A549 (cell line): ENCODE measurements around the gene TTN. TPM values are rescaled to one million over a fixed set of nuclear protein-coding genes. Genes with fewer than 3 reads are reported as not detected.

Experiments
- ATAC-seq, 2 experiments: fragments of 200-7000 bp in 1 of 2; fragments of >200 bp in 1 of 2; cut with Nextera tagmentation in 1 of 2; cut with Tn5 transposase in 1 of 2; 3 replicates each; pipeline versions ENCODE4 v1.8.0 to v1.9.1; 2018 to 2020; ENCODE audit warnings: mild to moderate bottlenecking in 1 of 2, moderate library complexity in 1 of 2
- CTCF ChIA-PET: fragments of 300-600 bp; sonication (Branson Sonifier 250); formaldehyde crosslinking; extraction: SDS; loops from one replicate; lab custom pipeline; 2021; ENCODE audit warnings: antibody characterized with exemption, inconsistent platforms; lab: Yijun Ruan, JAX
- POLR2A ChIA-PET: fragments of 350-600 bp; formaldehyde crosslinking; extraction: SDS; loops from one replicate; lab custom pipeline; 2021; ENCODE audit warnings: antibody characterized with exemption, inconsistent platforms; lab: Yijun Ruan, JAX
- DNase-seq, 2 experiments: peaks; one replicate each; pipeline versions ENCODE4 v3.0.0 to v3.0.0-alpha.2; 2011 to 2016; ENCODE audit warnings: low read depth in 1 of 2, low spot score in 1 of 2
- FAIRE-seq: peaks from 2 replicates; lab custom pipeline; 2011; peaks lifted over from hg19 to GRCh38; lab: Jason Lieb, UNC
- H3K27ac ChIP-seq, 2 experiments: fragments of >200 bp; sonication (Bioruptor Twin); formaldehyde crosslinking; 3 replicates each; pipeline ENCODE4 v1.5.1; 2016 to 2017
- H3K4me1 ChIP-seq: fragments of >200 bp; sonication (Bioruptor Twin); formaldehyde crosslinking; 3 replicates; pipeline ENCODE4 v1.6.1; 2016
- H3K4me2 ChIP-seq: fragments of >200 bp; sonication (Bioruptor Twin); formaldehyde crosslinking; 3 replicates; pipeline ENCODE4 v1.6.1; 2016
- H3K4me3 ChIP-seq: fragments of >200 bp; sonication (Bioruptor Twin); formaldehyde crosslinking; 3 replicates; pipeline ENCODE4 v1.5.1; 2016
- H3K9me3 ChIP-seq: fragments of >200 bp; sonication (Bioruptor Twin); formaldehyde crosslinking; 3 replicates; pipeline ENCODE4 v1.6.1; 2016
- BHLHE40 ChIP-seq: IDR thresholded peaks from 2 replicates; pipeline ENCODE4 v1.6.1; 2012; ENCODE audit warnings: low read depth, low read length, inconsistent platforms
- EHF ChIP-seq: fragments of 250-450 bp; sonication (Bioruptor Pico); IDR thresholded peaks from 2 replicates; pipeline ENCODE4 v1.5.0; 2020; ENCODE audit warnings: mild to moderate bottlenecking
- EHMT2 ChIP-seq: fragments of 200-600 bp; sonication (generic); IDR thresholded peaks from 2 replicates; pipeline ENCODE4 v1.6.1; 2016; ENCODE audit warnings: antibody characterized with exemption, low read depth, mild to moderate bottlenecking, moderate library complexity
- EP300 ChIP-seq, 2 experiments: fragments of >200 bp; sonication (Bioruptor Twin); formaldehyde crosslinking; IDR thresholded peaks; 2 replicates in 1 of 2; 3 replicates in 1 of 2; pipeline ENCODE4 v1.6.1; 2016 to 2017
- FOSB ChIP-seq: fragments of 250-450 bp; sonication (Bioruptor Pico); IDR thresholded peaks from 2 replicates; pipeline ENCODE4 v1.5.0; 2020; ENCODE audit warnings: mild to moderate bottlenecking, moderate library complexity
- FOXS1 ChIP-seq: fragments of 250-450 bp; sonication (Bioruptor Pico); IDR thresholded peaks from 2 replicates; pipeline ENCODE4 v1.5.0; 2020; ENCODE audit warnings: mild to moderate bottlenecking, moderate library complexity
- GATA3 ChIP-seq: IDR thresholded peaks from 2 replicates; pipeline ENCODE4 v1.6.1; 2012; ENCODE audit warnings: borderline replicate concordance
- HDAC2 ChIP-seq: fragments of 200-600 bp; sonication (generic); IDR thresholded peaks from 2 replicates; pipeline ENCODE4 v1.6.1; 2016
- HEYL ChIP-seq: fragments of 250-450 bp; sonication (Bioruptor Pico); IDR thresholded peaks from 2 replicates; pipeline ENCODE4 v1.8.0; 2021; ENCODE audit warnings: mild to moderate bottlenecking, moderate library complexity
- HOXB5 ChIP-seq: fragments of 250-450 bp; sonication (Bioruptor Pico); IDR thresholded peaks from 2 replicates; pipeline ENCODE4 v1.5.0; 2020; ENCODE audit warnings: mild to moderate bottlenecking, moderate library complexity
- KDM1A ChIP-seq: fragments of 200-600 bp; sonication (generic); IDR thresholded peaks from 2 replicates; pipeline ENCODE4 v1.6.1; 2016; ENCODE audit warnings: low read depth, mild to moderate bottlenecking
- KDM5A ChIP-seq: fragments of 200-600 bp; sonication (generic); IDR thresholded peaks from 2 replicates; pipeline ENCODE4 v1.6.1; 2016; ENCODE audit warnings: antibody characterized with exemption, mild to moderate bottlenecking
- MAFK ChIP-seq: fragments of 450-650 bp; IDR thresholded peaks from 2 replicates; pipeline ENCODE4 v1.6.1; 2014; ENCODE audit not compliant: partially characterized antibody
- MAX ChIP-seq: IDR thresholded peaks from 2 replicates; pipeline ENCODE4 v1.6.1; 2012
- MAZ ChIP-seq: fragments of 150-350 bp; IDR thresholded peaks from 2 replicates; pipeline ENCODE4 v1.6.1; 2014; ENCODE audit warnings: antibody characterized with exemption, low read depth, low read length, borderline replicate concordance
- NFE2L2 ChIP-seq: fragments of 150-350 bp; conservative IDR thresholded peaks from 2 replicates; pipeline ENCODE4 v1.6.1; 2014; ENCODE audit warnings: low read length
- PHF8 ChIP-seq: fragments of 200-600 bp; sonication (generic); IDR thresholded peaks from 2 replicates; pipeline ENCODE4 v1.6.1; 2016; ENCODE audit warnings: low read depth, mild to moderate bottlenecking, antibody characterized with exemption, moderate library complexity, borderline replicate concordance
- RCOR1 ChIP-seq: fragments of 150-350 bp; IDR thresholded peaks from 2 replicates; pipeline ENCODE4 v1.6.1; 2014; ENCODE audit warnings: antibody characterized with exemption, low read length, low read depth
- RFX5 ChIP-seq: fragments of 450-650 bp; IDR thresholded peaks from 2 replicates; pipeline ENCODE4 v1.7.1; 2014; ENCODE audit warnings: antibody characterized with exemption, mild to moderate bottlenecking, moderate library complexity
- TFCP2L1 ChIP-seq: fragments of 250-450 bp; sonication (Bioruptor Pico); IDR thresholded peaks from 2 replicates; pipeline ENCODE4 v1.5.0; 2021; ENCODE audit warnings: mild to moderate bottlenecking
- ZFP36 ChIP-seq: fragments of 450-650 bp; IDR thresholded peaks from 2 replicates; pipeline ENCODE4 v1.6.1; 2014; ENCODE audit warnings: borderline replicate concordance; ENCODE audit not compliant: partially characterized antibody
- ZSCAN20 ChIP-seq: fragments of 250-450 bp; sonication (Bioruptor Pico); IDR thresholded peaks from 2 replicates; pipeline ENCODE4 v1.8.0; 2022; ENCODE audit warnings: mild to moderate bottlenecking, moderate library complexity
- WGBS: methylation state at CpG from one replicate; pipeline ENCODE4 v1.1.6; 2017; ENCODE audit errors: missing lambda C conversion rate; 5-methylcytosine and 5-hydroxymethylcytosine counted together
- polyA plus RNA-seq, 4 experiments: library from polyadenylated mRNA; depleted of rRNA in 3 of 4; stranded (reverse); fragments of >200 nt; fragmentation: RNase III in 1 of 4; extraction: RNeasy Plus Mini Kit Qiagen cat#74134 plus additional on column Dnase treatment in 1 of 4; gene quantifications; 2 replicates in 3 of 4; 3 replicates in 1 of 4; pipeline ENCODE4 v1.2.3, GENCODE V29; 2011 to 2017
- TF ChIP-seq, protein P1 (sequence below): fragments of 150-350 bp; IDR thresholded peaks from 2 replicates; pipeline ENCODE4 v1.6.1; 2014; ENCODE audit warnings: low read depth, mild to moderate bottlenecking, low read length
- TF ChIP-seq, protein P2 (sequence below): fragments of 200-600 bp; sonication (generic); IDR thresholded peaks from 2 replicates; pipeline ENCODE4 v1.6.1; 2016; ENCODE audit warnings: antibody characterized with exemption, mild to moderate bottlenecking, moderate library complexity

Gene TTN
- polyA plus RNA-seq, 2 of the 4 experiments (the other 2 are of a cell fraction): under 0.01 TPM; not detected in 1

GRCh38 chr2:178827111-178827510, 19.9 kb upstream of the TTN start:
- ChIA-PET CTCF (interaction anchor here (1.1 kb wide), 1 partner anchor 23 kb away, joined by 3 read pairs; no protein-coding TSS in a partner anchor), POLR2A (no interaction called here)
- Histone ChIP-seq H3K4me2 (no peak overlapping the region), H3K27ac (no peak overlapping the region), H3K4me1 (no peaks in the 10 kb centered on the region), H3K9me3 (no peaks in the 10 kb centered on the region), H3K4me3 (no peak overlapping the region)
- FAIRE-seq (no peak), ATAC-seq (no peak), DNase-seq (no peak)
- WGBS: 5% methylated on average over 1 of the region's 1 CpG
- TF ChIP-seq NFE2L2: no peak
- TF ChIP-seq PHF8: no peak
- no peak for TF ChIP-seq RCOR1
- TF ChIP-seq RFX5: no peak
- TF ChIP-seq BHLHE40: no peak

DNA sequence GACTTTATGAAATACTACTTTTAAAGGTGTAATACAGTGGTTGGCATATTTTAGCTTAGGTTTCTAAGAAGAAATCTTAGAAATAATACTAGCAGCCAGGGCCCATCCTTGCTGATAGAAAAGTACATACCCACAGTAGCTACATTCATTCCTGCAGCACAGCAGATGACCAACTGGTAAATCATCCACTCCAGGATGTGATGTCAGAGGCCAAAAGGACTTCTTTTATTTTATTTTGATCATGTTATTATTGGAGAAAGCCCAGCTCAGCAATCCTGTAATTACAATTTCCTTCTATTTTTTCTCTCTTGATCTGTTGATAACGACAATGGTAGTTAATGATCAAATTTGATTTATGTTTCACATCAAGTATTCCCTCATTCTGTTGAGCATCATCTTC, 18.0 kb upstream of the TTN start:
- H3K27ac ChIP-seq: no peak overlapping the region
- no peak for TF ChIP-seq ZFP36
- TF ChIP-seq ZSCAN20: no peak
- no peak for TF ChIP-seq GATA3
- no peak for TF ChIP-seq EHF (CRISPR knock-in tag)
- TF ChIP-seq NFE2L2: no peak
- no peak for TF ChIP-seq MAFK
- TF ChIP-seq, protein P1, sequence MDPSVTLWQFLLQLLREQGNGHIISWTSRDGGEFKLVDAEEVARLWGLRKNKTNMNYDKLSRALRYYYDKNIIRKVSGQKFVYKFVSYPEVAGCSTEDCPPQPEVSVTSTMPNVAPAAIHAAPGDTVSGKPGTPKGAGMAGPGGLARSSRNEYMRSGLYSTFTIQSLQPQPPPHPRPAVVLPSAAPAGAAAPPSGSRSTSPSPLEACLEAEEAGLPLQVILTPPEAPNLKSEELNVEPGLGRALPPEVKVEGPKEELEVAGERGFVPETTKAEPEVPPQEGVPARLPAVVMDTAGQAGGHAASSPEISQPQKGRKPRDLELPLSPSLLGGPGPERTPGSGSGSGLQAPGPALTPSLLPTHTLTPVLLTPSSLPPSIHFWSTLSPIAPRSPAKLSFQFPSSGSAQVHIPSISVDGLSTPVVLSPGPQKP: no peak
- TF ChIP-seq EP300 (IDR thresholded peaks at IDR 0.05): no peak
- no peak for TF ChIP-seq HDAC2
- no peak for TF ChIP-seq FOSB (CRISPR knock-in tag)
- TF ChIP-seq, all 56 proteins: peak for 0
- POLR2A ChIA-PET: no interaction called here
- 10% methylated on average over 1 of the region's 1 CpG for WGBS
- Histone ChIP-seq H3K4me2 (no peak overlapping the region), H3K9me3 (no peaks in the 10 kb centered on the region), H3K4me3 (no peak overlapping the region), H3K4me1 (no peaks in the 10 kb centered on the region)
- CTCF ChIA-PET: interaction anchor here (0.6 kb wide), 1 partner anchor 350 kb away, joined by 3 read pairs; no protein-coding TSS in a partner anchor
- ATAC-seq (no peak), DNase-seq (no peak), FAIRE-seq (no peak)

DNA sequence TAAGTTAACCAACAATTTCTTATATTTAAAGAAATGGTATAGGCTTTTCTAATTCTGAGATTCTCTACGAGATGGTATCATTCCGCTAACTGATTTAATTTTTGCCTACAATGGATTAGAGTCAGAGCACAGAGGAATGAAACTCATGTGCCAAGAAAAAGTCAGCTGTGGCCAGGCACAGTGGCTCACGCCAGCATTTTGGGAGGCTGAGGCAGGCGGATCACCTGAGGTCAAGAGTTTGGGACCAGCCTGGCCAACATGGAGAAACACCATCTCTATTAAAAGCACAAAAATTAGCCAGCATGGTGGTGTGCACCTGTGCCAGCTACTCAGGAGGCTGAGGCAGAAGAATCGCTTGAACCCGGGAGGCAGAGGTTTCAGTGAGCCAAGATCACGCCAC, 17.0 kb upstream of the TTN start:
- no peak for ATAC-seq

More for the DNA sequence above, 17.0 kb upstream of the TTN start:
- Histone ChIP-seq H3K9me3 (no peaks in the 10 kb centered on the region), H3K4me3 (no peak overlapping the region), H3K4me2 (no peak overlapping the region), H3K27ac (no peak overlapping the region), H3K4me1 (no peaks in the 10 kb centered on the region)
- no peak for DNase-seq
- ChIA-PET POLR2A (no interaction called here), CTCF (no interaction called here)
- TF ChIP-seq, protein P2, sequence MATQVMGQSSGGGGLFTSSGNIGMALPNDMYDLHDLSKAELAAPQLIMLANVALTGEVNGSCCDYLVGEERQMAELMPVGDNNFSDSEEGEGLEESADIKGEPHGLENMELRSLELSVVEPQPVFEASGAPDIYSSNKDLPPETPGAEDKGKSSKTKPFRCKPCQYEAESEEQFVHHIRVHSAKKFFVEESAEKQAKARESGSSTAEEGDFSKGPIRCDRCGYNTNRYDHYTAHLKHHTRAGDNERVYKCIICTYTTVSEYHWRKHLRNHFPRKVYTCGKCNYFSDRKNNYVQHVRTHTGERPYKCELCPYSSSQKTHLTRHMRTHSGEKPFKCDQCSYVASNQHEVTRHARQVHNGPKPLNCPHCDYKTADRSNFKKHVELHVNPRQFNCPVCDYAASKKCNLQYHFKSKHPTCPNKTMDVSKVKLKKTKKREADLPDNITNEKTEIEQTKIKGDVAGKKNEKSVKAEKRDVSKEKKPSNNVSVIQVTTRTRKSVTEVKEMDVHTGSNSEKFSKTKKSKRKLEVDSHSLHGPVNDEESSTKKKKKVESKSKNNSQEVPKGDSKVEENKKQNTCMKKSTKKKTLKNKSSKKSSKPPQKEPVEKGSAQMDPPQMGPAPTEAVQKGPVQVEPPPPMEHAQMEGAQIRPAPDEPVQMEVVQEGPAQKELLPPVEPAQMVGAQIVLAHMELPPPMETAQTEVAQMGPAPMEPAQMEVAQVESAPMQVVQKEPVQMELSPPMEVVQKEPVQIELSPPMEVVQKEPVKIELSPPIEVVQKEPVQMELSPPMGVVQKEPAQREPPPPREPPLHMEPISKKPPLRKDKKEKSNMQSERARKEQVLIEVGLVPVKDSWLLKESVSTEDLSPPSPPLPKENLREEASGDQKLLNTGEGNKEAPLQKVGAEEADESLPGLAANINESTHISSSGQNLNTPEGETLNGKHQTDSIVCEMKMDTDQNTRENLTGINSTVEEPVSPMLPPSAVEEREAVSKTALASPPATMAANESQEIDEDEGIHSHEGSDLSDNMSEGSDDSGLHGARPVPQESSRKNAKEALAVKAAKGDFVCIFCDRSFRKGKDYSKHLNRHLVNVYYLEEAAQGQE: no peak
- TF ChIP-seq FOXS1 (CRISPR knock-in tag): no peak
- no peak for TF ChIP-seq KDM5A
- TF ChIP-seq HEYL (CRISPR knock-in tag): no peak
- TF ChIP-seq, protein P1: no peak
- no peak for TF ChIP-seq EHMT2
- TF ChIP-seq KDM1A: no peak
- no peak for TF ChIP-seq HOXB5 (CRISPR knock-in tag)
- TF ChIP-seq MAX: no peak
- TF ChIP-seq BHLHE40: no peak
- no peak for TF ChIP-seq TFCP2L1 (CRISPR knock-in tag)
- no peak for TF ChIP-seq MAZ
- no peak for TF ChIP-seq RCOR1
- TF ChIP-seq HDAC2: no peak
- WGBS: 55% methylated on average over 7 of the region's 7 CpGs
- FAIRE-seq: no peak
